HFF-Myc (cell line): ENCODE data around the gene CUX1.

ENCODE experiments used
- DNase-seq: peaks from one replicate; pipeline ENCODE4 v3.0.0-alpha.2; 2011; ENCODE audit warnings: low read depth; ENCODE audit errors: extremely low read depth
- H3K4me3 ChIP-seq: replicated peaks from 2 replicates; pipeline ENCODE4 v1.5.1; 2011; ENCODE audit warnings: low read depth, mild to moderate bottlenecking, control low read depth, low read length
- TF ChIP-seq, protein P1 (sequence below): IDR thresholded peaks from 2 replicates; pipeline ENCODE4 v1.5.1; 2012; ENCODE audit warnings: mild to moderate bottlenecking, low read depth, low read length, control low read depth; ENCODE audit errors: missing control alignments

CUX1 gene

DNA sequence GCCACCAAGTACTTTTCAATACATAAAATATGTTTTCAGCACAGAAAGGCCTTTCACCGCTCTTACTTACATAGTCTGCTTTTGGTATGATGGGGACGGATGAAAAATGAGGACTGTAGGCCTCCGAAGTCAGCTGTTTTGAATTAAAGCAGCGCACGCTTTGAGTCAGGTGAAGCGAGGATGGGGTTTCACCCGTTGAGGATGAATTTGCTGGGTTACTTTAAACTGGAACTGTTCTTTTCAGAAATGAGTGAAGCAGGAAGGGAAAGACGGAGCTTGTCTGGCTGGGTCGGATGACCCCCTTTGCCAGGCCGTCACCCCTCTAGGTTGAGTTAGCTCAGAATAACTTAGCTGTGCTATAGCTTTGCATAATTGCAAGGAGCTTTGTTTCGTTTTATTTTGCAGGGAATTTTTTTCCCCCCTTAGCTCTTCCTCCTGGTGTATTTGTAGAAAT is 40.0 kb downstream of the CUX1 start:
- TF ChIP-seq, protein P1, sequence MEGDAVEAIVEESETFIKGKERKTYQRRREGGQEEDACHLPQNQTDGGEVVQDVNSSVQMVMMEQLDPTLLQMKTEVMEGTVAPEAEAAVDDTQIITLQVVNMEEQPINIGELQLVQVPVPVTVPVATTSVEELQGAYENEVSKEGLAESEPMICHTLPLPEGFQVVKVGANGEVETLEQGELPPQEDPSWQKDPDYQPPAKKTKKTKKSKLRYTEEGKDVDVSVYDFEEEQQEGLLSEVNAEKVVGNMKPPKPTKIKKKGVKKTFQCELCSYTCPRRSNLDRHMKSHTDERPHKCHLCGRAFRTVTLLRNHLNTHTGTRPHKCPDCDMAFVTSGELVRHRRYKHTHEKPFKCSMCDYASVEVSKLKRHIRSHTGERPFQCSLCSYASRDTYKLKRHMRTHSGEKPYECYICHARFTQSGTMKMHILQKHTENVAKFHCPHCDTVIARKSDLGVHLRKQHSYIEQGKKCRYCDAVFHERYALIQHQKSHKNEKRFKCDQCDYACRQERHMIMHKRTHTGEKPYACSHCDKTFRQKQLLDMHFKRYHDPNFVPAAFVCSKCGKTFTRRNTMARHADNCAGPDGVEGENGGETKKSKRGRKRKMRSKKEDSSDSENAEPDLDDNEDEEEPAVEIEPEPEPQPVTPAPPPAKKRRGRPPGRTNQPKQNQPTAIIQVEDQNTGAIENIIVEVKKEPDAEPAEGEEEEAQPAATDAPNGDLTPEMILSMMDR: no peak
- DNase-seq: no peak
- no peak overlapping the region for H3K4me3 ChIP-seq

DNA sequence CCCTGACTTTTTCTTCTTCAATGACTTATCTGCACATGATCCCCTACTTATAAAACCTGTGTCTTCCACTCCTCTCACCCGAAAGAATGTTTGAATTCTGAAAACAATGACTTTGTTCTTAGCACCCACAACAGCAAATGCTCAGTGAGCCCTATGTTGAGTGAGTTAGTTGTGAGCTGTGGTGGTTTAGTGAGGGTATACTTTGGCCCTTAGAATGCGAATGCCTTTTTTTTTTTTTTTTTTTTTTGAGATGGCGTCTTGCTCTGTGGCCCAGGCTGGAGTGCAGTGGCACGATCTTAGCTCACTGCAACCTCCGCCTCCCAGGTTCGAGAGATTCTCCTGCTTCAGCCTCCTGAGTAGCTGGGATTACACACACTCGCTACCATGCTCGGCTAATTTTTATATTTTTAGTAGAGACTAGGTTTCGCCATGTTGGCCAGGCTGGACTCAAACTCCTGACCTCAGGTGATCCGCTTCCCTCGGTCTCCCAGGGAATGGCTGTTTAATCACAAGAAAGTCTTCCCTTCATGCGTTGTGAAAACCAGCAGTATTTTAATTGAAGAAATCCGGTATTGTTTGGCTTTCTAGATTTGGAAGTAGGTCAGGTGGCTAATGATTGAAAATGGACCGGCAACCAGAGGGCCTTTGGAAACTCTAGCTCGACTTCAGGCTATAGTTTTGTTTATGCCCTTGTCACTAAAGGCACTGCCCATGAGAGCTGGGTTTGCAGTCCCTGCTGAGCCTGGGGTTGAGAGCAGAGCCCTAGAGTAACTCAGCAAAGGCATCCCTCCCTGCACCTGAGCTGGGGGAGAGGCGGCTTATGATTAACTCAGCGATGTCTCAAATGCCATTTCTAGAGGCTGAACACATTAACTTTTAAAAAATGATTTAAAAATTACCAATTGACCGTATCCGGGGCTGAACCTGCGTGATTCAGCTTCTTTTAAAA is 41.3 kb downstream of the CUX1 start:
- H3K4me3 ChIP-seq: no peak overlapping the region
- TF ChIP-seq, protein P1: no peak
- no peak for DNase-seq

DNA sequence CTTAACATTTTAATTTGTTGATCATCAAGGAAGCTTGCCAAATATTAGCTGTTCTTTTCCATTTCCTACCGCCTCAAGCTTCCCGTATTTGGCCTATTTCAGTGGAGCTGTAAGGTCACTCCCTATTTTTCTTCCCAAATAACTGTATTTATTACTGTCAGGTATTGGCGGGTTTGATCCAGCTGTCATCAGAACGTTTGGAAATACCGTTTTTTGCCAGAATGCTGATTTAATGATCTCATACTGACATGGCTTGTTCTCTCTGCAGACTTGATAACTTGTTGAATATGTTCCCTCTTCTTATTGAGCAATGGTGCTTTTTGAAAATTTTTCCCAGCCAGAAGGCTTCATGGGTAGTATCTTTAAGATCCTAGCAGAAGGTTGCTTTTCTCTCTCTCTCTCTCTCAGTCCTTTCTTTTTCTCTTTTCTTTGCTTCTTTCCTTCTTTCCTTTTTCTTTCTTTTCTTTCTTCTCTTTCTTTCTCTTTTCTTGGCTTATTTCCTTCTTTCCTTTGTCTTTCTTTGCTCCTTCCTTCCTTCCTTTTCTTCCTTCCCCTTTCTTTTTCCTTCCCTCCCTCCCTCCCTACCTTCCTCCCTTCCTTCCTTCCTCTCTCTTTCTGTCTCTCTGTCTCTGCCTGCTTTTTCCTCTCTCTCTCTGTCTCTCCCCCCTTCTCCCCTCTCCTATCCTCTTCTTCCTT is 42.1 kb downstream of the CUX1 start:
- TF ChIP-seq, protein P1: no peak
- no peak for DNase-seq
- H3K4me3 ChIP-seq: no peak overlapping the region

DNA sequence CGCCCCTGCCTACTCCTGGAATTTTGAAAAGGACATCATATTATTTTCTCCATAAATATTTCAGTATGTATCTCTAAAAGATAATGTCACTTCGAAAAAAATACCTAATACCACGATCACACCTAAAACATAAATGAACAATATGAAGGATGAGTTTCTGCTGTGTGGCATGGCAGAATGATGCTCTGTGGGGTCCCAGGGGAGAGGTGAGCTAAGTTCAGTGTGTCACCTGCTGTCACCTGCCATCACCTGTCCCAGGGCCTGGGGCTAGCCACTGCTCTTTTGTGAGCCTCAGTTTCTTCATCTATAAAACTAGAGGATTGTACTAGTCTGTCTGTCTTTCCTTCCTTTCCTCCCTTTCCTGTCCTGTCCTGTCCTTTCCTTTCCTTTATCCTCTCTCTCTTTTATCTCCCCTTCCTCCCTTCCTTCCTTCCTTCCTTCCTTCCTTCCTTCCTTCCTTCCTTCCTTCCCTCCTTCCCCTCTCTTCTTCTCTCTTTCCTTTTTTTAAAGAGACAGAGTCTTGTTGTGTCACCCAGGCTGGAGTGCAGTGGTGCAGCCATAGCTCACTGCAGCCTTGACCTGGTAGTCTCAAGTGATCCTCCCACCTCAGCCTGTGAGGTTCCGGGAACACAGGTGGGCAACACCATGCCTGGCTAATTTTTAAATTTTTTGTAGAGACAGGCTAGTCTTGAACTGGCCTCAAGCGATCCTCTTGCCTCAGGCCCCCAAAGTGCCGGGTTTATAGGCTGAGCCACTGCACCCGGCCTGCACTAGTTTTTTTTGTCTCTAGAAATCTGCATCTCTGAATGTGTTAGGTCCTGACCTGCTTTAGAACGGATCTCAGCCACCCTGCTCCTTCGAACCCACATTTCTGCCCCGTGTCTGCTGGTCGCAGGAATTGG is 43.1 kb downstream of the CUX1 start:
- no peak overlapping the region for H3K4me3 ChIP-seq
- no peak for DNase-seq
- TF ChIP-seq, protein P1: no peak

DNA sequence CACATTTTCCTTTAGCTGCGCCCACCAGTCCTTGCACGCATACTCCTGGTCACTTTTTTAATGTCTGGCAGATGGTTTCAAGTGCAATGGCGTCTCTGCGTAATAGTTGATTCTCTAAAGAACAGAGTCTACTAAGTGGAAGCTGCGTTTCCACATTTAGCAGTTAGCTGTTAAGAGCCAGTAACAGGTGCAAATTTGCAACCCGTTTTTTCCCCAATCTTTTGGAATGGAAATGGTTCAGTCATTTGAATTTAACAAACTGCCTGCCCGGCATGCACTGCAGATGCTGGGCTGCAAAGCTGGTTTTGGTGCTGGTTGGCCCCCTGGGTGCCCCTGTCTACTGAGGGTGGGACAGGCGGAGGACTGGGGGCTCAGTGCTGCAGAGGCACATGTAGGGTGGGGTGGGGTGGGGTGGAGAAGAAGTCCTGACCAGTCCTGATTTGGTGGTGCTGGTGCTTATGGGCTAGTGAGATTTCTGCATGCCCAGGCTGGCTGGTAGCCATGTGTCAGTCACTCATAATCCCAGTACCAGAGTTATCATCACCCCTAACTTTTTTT is 43.9 kb downstream of the CUX1 start:
- H3K4me3 ChIP-seq: no peak overlapping the region
- no peak for DNase-seq

More for the DNA sequence above, 43.9 kb downstream of the CUX1 start:
- TF ChIP-seq, protein P1: no peak
